HG02588 (cell line): ENCODE results near the gene TRIM29.
A peak's percentile ranks its signal among the peaks of the same experiment; 100 is the strongest.
"Not testable (repeated sequence)": the region's sequence is repeated elsewhere in the genome, so short reads cannot be mapped to it uniquely, and the experiment has no call there.

ENCODE experiments used
- ATAC-seq: cut with Tn5 transposase; IDR thresholded peaks from one replicate; pipeline ENCODE4 v1.9.1; 2021; ENCODE audit warnings: mild to moderate bottlenecking, moderate library complexity; ENCODE audit not compliant: unreplicated experiment

Gene TRIM29

DNA sequence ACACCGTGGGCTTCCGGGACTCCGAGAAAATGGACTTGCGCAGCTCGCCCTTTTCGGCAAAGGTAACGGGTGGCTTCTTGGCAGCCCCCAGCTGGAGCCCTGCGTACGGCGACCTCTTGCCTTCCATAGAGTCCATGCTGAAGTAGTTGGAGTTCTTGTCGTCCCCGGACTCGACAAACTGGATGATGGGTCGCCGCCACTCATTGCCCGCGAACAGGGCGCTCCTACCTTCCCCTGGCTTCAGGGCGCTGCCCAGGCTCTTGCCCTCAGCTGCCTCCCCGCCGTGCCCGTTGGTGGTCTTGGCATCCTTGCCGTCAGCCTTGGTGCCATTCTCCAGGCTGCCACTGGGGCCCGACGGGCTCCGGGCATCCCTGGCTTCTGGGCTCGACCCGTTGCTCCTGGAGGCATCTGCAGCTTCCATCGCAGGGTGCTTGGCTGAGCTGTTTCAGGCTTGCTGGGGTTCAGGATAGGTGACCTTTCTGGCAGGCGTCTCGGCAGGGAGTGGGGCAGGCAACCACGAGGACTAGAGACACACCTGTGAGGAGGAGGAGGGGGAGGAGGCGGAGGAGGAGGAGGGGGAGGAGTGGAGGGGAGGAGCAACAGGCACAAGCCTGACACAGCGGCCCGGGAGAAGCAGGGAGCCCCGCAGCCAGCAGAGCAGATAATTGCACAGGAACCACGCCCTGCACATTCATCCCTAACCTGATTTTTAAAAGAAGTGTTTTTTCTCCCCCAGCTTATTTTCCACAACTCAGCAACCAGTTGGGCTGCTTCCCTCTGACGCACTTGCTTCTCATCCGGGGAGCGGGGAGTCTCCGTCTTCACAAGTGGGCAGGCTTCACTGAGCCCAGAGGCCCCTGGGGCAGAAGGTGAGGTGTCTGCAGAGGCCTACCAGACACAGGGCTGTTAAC is at the start of gene TRIM29:
TRIM29 (minus strand) TSS at position 503 of the 911 bp plus-strand sequence; CDS start at position 421, 82 bp downstream.
- no peak for ATAC-seq

GRCh38 chr11:120186774-120187591 is 49.1 kb upstream of the TRIM29 start:
- ATAC-seq = peak; percentile 65

DNA sequence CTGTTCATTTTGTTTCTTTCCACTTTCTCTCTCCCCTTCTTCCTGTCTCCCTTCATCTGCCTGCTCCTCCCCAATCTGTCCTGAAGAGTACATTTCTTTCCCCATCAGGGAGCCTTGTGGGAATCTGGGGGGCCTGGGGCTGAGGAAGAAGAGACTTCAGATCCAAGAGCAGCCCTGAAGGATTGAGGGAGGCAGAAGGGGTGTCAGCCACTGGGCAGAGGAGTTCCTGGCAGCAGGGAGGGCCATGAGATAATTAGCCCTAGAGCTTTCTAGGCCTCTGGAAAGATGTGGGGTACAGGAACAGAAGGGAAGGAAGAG is 48.5 kb upstream of the TRIM29 start:
- no peak for ATAC-seq

GRCh38 chr11:120185706-120186455 is 48.0 kb upstream of the TRIM29 start:
- ATAC-seq = no peak

DNA sequence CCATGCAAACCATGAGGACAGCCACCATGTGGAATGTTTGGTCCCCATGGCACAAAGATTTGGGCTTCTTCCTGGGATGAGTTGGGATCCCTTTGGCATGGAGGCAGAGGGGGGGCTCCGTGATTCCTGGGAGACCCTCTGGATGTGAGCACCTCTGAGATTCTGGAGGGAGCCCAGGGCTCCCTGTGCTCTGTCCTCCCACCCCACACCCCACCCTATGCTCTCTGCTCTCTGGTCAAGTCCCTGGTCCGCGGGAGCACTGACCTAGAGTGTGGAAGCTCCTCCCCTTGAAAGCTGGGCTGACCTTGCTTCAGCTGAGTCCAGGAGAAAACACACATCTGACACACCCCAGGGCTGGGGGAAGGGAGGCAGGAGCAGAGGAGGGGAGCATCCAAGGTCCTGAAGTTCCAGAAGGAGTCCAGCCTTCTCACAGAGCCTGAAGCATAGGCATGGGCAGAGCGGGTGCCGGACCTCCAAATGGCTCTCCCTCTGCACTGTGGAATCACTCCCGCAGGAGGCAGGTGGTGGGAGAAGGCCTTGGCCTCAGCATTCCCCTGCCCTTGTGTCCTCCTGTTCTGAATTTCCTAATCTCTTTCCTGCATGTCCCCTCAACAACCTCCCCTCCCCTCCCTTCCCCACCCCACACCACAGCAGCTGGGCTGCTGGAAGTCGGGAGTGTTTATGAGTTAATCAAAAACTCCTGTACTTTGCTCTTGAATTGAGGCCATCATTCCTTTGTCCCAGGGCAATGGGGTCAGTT is 47.2 kb upstream of the TRIM29 start:
- no peak for ATAC-seq

GRCh38 chr11:120184371-120184945 is 46.5 kb upstream of the TRIM29 start:
- ATAC-seq = no peak

- no peak for ATAC-seq
Observed at GRCh38 chr11:120183701-120184141, 45.8 kb upstream of the TRIM29 start.

DNA sequence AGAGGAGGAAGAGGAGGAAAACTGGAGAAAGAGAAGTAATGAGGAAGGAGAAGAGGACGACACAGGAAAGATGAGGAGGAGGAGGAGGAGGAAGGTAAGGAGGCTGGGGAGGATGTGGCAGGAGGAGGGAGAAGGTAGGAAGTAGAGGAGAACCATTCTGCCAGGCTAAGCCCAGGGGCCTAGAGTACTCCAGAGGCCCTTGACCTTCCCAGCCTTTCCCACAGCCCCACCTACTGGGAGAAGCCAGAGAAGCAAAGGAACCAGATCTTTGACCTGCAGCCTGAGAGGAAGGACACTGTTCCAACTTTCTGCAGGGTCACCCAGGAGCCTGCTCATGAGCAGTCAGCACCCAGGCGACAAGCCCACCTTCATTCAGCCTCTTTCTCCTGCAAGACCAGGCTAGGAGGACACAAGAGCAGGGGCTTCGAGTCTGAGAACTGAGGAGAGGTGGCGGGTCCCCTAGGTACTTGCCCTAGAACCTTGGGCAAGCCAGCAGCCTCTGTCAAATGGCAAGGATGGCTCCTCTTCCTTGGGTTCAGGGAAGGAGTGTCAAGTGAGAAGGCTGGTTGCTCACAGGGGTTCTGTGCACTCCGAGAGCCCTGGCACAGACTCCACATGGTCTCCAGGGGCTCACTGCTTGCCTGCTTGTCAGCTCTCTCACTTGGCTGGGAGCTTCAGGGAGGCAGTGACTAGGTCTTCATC is 45.0 kb upstream of the TRIM29 start:
- no peak for ATAC-seq

DNA sequence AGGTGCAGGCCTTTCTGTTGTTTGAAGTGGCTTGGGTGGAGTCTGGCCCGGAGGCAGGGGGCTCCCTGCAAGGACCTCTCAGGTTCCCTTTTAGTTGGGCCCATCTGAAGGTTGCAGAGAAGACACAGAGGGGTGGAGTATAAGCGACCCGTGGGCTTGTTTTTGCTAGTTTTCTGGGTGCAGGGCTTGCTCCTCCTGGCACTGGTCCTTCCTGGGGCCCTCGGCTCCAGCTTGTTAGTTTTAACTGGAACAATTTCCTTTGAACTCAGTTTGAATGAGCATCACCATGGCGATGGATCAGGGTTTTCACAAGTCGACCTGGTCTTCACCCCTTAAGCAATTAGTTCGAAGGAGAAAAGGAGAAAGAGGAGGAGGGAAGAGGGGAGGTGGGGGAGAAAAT is 44.5 kb upstream of the TRIM29 start:
- ATAC-seq = no peak

DNA sequence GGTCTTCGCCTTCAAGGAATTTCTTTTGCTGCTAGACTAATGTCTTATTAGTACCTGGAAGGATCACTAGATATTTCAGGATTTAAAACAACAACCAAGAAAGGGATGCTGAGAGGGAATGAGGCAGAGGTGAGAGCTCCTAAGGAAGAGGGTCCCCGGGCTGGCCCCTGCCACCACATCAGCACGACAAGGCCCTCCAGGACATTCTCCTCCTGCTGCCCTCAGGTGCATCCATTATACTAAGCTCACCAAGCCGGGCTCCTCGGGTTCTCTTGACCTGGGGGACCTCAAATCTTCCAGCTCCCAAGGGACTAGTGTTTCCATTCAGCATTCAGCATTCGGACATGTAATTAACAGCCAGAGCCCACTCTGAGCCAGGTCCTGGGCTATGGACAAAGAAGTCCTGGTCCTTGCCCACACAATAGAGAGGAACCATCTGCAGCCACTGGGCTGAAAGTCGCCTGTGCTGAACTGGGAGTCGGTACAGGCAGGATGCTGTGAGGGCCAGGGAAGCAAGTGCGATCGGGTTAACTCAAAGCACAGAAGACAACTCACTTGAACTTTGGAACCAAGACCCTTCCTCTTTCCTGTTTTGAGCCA is 43.6 kb upstream of the TRIM29 start:
- ATAC-seq = no peak

DNA sequence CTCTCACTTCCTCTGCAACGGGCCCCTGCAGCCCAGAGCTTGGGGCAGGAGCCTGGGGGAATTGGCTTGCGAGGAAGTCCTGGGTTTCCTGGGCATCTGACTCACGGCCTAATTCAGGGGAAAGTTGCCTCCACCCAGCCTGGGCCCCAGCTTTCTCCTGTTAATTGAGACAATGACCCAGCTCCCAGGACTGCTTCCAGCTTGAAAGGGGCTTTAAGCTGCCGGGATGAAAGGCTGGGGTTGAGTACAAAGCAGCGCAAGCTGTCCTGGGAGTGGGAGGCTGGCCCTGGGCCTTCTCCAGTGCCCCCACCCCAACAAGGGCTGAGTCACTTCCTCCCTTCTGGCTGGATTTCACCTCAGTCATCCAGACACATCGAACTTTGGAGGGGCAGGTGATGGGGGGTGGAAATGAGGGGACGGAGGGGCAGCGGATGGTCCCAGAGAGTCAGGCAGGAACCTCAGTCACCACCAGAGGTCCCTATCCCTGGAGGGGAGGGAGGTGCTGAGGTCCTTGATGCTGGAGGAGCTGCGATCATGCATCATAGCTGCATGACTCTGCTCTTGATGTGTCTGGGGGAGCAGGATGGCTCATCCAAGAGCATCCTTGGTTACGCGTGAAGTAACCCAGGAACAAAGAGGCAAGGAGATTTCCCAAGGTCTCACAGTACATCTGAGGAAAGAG is 42.8 kb upstream of the TRIM29 start:
- ATAC-seq = no peak

DNA sequence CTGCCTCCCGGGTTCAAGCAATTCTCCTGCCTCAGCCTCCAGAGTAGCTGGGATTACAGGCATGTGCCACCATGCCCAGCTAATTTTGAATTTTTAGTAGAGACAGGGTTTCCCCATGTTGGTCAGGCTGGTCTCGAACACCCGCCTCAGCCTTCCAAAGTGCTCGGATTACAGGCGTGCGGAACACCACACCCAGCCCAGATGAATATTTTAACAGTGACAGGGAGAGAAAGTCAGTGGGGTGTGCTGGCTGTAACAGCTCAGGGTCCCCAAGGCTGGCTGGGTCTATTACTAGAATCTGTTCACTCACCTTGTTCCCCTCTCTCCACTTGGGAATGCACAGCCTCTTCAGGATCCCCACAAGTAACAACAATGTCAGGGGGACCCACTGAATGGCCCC is 42.1 kb upstream of the TRIM29 start:
- ATAC-seq = not testable (repeated sequence)

DNA sequence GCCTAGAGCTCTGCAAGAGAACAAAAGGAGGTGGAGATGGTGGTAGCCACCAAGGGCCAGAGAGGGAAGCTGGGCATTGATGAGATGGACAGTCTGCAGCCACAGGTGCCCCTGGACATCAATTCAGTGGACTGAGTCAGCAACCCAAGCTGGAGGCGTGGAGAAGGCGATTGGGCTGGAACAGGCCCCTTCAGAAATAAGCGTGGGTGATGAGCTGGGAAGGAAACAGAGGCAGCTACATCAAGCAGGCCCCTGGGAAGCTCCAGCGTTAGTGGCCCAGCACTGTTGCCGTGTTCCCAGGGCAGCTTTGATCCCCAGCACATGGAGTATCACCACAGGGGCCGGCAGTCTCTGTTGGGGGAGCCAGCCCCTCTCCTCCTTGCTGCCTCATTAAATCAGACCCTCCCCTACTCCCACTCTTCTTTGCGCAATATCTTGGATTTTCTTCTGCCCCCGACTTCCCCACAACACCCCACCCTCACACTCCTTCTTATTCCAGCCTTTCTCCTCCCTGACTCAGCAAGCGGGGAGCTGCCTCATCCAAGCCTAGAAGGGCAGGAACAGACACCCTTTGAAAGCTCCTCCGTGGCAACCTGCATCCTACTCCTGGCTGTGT is 41.3 kb upstream of the TRIM29 start:
- ATAC-seq = no peak

- no peak for ATAC-seq
Observed at GRCh38 chr11:120178561-120179056, 40.7 kb upstream of the TRIM29 start.

GRCh38 chr11:120174866-120175265 is 37.0 kb upstream of the TRIM29 start:
- no peak for ATAC-seq

DNA sequence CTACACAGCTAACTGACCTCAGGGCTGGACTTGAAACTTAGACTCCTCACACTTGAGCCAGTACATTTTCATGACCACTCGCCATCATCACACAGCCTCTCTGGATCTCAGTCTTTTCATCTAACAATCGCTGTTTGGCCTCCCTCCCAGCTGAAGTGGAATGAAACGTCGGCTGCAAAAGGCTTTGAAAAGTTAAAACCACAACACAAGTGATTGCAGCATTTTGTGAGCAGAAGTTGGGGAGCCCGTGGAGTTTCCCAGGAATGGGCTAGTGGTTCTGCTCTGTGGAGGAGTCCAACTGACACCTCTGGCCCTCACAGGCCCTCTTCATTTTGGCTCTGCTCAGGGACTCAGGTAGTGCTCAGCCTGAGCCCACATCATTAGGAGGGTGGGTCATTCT is 35.9 kb upstream of the TRIM29 start:
- no peak for ATAC-seq

DNA sequence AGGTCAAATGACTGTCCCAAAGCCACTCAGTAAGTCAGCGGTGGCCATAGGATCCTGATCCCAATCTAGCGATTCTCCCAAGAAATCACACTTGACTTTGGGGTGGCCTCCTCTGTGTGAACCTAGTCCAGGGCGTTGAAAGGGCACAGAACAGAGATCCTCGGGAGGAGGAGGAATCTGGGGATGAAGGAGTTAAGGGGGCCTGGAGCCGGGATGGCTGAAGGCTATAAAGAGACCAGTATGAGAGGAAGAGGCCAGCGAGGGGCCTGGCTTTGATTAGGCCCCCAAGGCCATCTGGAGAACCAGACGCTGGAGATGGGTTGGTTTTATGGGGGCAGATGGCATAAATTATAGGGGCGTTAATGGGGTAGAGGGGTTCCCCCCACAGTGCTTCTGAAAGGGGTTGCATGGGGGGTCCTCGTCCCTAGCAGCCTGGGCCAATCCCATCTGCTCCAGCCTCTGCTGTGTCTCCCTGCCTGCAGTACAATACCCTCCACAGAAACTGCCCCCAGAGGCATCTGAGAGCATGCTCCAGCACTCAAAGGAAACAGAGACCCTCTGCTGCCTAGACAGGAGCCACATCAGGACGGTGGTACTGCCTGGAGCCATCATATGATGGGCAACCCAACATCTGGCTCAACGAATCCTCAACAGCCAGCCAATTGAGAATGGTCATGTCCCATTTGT is 35.2 kb upstream of the TRIM29 start:
- no peak for ATAC-seq
